ENCODE results near the gene BAZ2B. TPM values are rescaled to one million over a fixed set of nuclear protein-coding genes. Genes with fewer than 3 reads are reported as not detected.

BAZ2B gene
- total and polyA plus RNA-seq, 12 donors: 6.8 to 57.2 (median 44.9) TPM

- peaks cover 0 to 6% (median under 1%) of the 10 kb centered on the region in 9 donors for H3K4me1 ChIP-seq
- ATAC-seq (no peak), DNase-seq (no peak)
- WGBS, 2 donors: 96 to 97% methylated on average over 2 of the region's 2 CpGs
- intact Hi-C loops (cut with DNase I): loop anchor here in 2 of 10 donors (10.0 kb wide), 2 partner anchors 55 to 145 kb away; no protein-coding TSS in a partner anchor
- H3K27me3 ChIP-seq: no peaks in the 10 kb centered on the region
- no peaks in the 10 kb centered on the region for H3K9me3 ChIP-seq
- peaks cover 0 to 74% (median 8%) of the 10 kb centered on the region in 9 donors for H3K36me3 ChIP-seq
- H3K27ac ChIP-seq: no peak overlapping the region
- no peak overlapping the region for H3K4me3 ChIP-seq
- TF ChIP-seq CTCF (IDR thresholded peaks at IDR 0.05): no peak
These were observed 336.6 kb downstream of the BAZ2B start for GRCh38 chr2:159279700-159280099.

- H3K4me3 ChIP-seq: no peak overlapping the region
- TF ChIP-seq CTCF (IDR thresholded peaks at IDR 0.05): no peak
- H3K9me3 ChIP-seq: peaks cover 0 to 4% (median 0%) of the 10 kb centered on the region in 11 donors
- intact Hi-C loops (cut with DNase I): no loop called here
- ATAC-seq (no peak), DNase-seq (no peak)
- H3K27ac ChIP-seq: no peak overlapping the region
- no peaks in the 10 kb centered on the region for H3K4me1 ChIP-seq
- WGBS, 2 donors: 88 to 98% methylated on average over 1 of the region's 1 CpG
- peaks cover 0 to 92% (median 16%) of the 10 kb centered on the region in 9 donors for H3K36me3 ChIP-seq
- H3K27me3 ChIP-seq: no peaks in the 10 kb centered on the region
These were observed 341.2 kb downstream of the BAZ2B start for GRCh38 chr2:159275111-159275510.

GRCh38 chr2:159272156-159272555 is 344.2 kb downstream of the BAZ2B start:
- H3K9me3 ChIP-seq: peaks cover 0 to 4% (median 0%) of the 10 kb centered on the region in 11 donors
- intact Hi-C loops (cut with DNase I): no loop called here
- peaks cover 0 to 67% (median 16%) of the 10 kb centered on the region in 9 donors for H3K36me3 ChIP-seq
- no peak overlapping the region for H3K27ac ChIP-seq
- H3K4me3 ChIP-seq: no peak overlapping the region
- TF ChIP-seq CTCF (IDR thresholded peaks at IDR 0.05): no peak
- ATAC-seq: no peak
- WGBS, 2 donors: 80 to 86% methylated on average over 5 of the region's 5 CpGs
- H3K27me3 ChIP-seq: no peaks in the 10 kb centered on the region
- DNase-seq: no peak
- H3K4me1 ChIP-seq: peaks cover 0 to 10% (median 5%) of the 10 kb centered on the region in 9 donors

GRCh38 chr2:159270744-159271379 is 345.5 kb downstream of the BAZ2B start:
- DNase-seq (no peak), ATAC-seq (no peak)
- 95 to 98% methylated on average over 4 of the region's 4 CpGs for WGBS, 2 donors
- H3K36me3 ChIP-seq: peaks cover 0 to 60% (median 16%) of the 10 kb centered on the region in 9 donors
- no peak for TF ChIP-seq CTCF (IDR thresholded peaks at IDR 0.05)
- intact Hi-C loops (cut with DNase I): no loop called here
- no peaks in the 10 kb centered on the region for H3K27me3 ChIP-seq
- no peak overlapping the region for H3K27ac ChIP-seq
- H3K4me1 ChIP-seq: peaks cover 0 to 10% (median 5%) of the 10 kb centered on the region in 9 donors
- no peak overlapping the region for H3K4me3 ChIP-seq
- H3K9me3 ChIP-seq: peaks cover 0 to 4% (median 0%) of the 10 kb centered on the region in 11 donors

Other genes with a start within 250 kb of the BAZ2B start
- 100 to 1,000 TPM in 2 of 10 donors, 10 to 100 TPM in 8; 81.6 to 101 (median 88.2) TPM for gene MARCHF7, start 96.0 kb upstream of the BAZ2B start, total RNA-seq
- gene MARCHF7, start 96.0 kb upstream of the BAZ2B start, polyA plus RNA-seq: 10 to 100 TPM; 20.3 to 27.6 TPM
- gene CD302, start 181.7 kb upstream of the BAZ2B start, total RNA-seq: 10 to 100 TPM in 6 of 10 donors, 1 to 10 TPM in 4; 8.2 to 25.2 (median 12.9) TPM
- gene CD302, start 181.7 kb upstream of the BAZ2B start, polyA plus RNA-seq: 10 to 100 TPM in 1 of 2 donors, 1 to 10 TPM in 1; 5.8 to 14.0 TPM

All from heart right ventricle (tissue), 16 donors.